ENCODE data around the gene ZNF33B. TPM values are rescaled to one million over a fixed set of nuclear protein-coding genes. Genes with fewer than 3 reads are reported as not detected.
"Not testable (repeated sequence)": the region's sequence is repeated elsewhere in the genome, so short reads cannot be mapped to it uniquely, and the experiment has no call there.

Gene ZNF33B
- polyA plus RNA-seq (ENCODE audit: insufficient read length in 3 of 3), result 10 to 100 TPM; 46.9 to 51.9 (median 49.6) TPM

DNA sequence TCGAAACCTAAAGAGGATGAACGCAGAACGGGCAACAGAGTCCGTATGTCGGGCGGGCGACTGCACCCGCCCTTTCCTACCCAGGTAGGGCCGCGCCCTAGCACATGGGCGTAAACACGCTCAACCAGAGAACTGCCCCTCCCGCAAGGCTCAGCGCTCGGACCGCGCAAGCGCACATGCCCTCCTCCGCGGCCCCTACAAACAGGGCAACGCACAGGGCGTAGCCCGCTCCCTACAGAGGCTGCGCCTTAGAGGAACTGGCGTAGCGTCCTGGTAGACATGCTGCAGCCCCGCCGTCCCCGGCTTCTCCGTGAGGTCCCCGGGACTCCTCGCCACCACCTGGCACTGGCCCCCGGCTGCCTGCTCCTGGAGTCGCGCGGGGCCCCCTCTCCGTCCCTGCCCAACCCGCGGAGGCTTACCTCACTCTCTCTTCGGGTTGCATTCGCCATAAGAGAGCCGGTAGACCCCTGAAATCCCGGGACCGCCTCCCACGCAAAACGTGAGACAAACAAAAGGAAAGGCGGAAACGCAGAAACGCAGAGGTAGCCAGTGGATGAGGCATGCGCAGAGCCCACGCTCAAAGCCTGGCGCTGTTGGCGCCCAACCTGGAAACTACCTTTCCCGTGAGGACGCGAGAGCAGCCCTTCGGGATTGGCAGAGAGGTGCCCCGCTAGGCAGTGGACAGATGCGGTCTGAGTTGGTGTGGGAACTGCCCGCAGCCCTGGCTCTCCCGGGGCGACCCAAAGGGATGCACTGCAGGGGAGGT is at the start of gene ZNF33B:
ZNF33B (minus strand) TSS at position 516 of the 766 bp plus-strand sequence. CDS start 1,642 bp downstream, outside the sequence.
- DNase-seq (ENCODE audit: low read depth in 3 of 3, low spot score in 2 of 3), result peak; percentile 81 to 88 (median 86)

- DNase-seq (ENCODE audit: low read depth in 3 of 3, low spot score in 2 of 3), result no peak
Measured at GRCh38 chr10:42684517-42684916, 46.1 kb upstream of the ZNF33B start.

GRCh38 chr10:42680267-42680666 is 41.9 kb upstream of the ZNF33B start:
- no peak for DNase-seq (ENCODE audit: low read depth in 3 of 3, low spot score in 2 of 3)

- not testable (repeated sequence) for DNase-seq (ENCODE audit: low read depth in 3 of 3, low spot score in 2 of 3)
Measured at GRCh38 chr10:42665181-42665979, 27.0 kb upstream of the ZNF33B start.

DNA sequence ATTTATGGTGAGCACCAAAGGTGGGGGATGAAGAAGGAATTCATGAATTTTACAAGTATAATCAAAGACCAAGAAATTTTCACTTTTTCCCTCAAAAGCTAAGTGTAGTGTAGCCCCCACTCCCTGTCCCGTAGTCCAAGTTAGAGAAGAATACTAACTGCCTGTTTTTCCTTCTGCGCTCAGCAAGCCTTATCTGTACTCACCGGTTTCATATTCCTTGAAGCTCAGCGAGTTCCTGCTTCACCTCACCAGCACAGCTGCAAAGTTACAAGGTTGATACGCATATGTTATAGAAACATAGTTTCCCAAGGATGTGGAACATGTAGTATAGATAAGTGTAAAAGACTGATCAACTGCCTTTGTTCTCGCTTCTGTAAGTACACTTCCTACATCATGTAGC is 16.0 kb upstream of the ZNF33B start:
- no peak for DNase-seq (ENCODE audit: low read depth in 3 of 3, low spot score in 2 of 3)

DNA sequence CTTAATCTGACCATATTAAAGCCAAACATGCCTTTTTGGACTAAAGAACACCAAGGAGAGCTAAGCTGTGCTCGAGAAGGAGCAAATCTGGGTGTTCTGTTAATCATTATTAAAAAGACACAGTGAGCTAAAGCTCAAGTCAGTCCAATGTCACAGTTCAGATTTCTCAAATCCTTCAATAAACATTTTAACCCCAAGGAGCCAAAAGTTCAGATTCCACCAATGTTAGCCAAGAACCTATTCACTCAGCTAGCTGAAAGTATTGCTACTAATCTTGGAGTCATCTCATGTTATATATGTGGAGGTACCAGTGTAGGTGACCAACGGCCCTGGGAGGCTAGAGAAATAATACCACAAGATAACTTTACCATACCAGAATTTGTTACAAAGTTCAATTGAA is 14.5 kb upstream of the ZNF33B start:
- no peak for DNase-seq (ENCODE audit: low read depth in 3 of 3, low spot score in 2 of 3)

GRCh38 chr10:42650374-42650773 is 12.0 kb upstream of the ZNF33B start:
- no peak for DNase-seq (ENCODE audit: low read depth in 3 of 3, low spot score in 2 of 3)

DNA sequence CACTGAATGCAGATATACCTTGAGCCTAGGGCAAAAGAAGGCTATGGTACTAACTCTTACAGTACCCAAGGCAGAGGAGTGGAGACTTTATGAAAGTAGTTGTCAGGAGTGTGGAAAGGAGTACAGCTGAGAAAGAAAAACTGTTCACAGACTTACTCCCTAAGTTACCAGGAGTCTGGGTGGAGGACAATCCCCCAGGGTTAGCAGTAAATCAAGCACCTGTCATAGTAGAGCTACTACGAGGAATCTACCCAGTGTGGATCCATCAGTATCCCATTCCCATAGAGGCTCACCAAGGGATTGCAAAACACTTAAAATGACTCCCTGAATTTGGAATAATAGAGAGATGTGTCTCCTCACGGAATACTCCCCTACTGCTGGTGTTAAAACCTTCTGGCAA is 10.1 kb upstream of the ZNF33B start:
- DNase-seq (ENCODE audit: low read depth in 3 of 3, low spot score in 2 of 3), result no peak

DNA sequence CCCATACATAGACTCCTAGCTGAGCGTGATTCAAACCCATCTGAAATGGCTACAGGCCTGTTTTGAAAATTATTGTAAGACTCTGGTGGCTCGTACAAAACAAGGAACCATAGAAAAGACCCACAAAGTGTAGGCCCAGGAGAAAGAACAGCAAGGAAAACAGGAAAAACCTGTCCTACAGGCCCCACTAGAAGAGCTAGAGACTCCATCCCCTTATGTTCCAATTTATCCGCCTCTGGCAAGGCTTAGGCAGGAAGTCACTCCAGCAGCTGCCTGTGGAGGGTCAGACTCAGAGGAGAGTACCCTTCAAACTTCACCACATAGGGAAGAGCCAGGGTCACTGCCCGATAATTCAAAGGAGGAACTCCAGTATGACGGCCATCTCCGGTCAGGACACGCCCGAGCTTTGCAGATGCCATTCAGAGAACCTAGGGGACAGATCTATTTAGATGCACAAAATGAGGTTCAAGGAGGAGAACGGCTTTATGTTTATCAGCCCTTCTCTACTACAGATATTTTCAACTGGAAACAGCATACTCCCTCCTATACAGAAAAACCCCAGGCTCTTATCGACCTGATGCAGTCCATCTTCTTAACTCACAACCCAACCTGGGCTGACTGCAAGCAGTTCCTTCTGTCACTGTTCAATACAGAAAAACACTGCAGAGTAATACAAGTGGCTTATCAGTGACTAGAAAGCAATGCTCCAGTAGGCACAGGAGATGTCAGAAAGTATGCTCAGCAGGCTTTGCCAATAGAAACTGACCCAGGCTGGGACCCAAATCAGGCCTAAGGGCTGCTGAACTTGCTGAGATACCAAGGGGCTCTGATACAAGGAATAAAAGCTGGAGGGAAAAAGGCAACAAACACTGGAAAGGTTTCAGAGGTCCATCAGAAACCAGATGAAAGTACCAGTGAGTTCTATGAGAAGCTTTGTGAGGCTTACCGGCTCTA is 8.6 kb upstream of the ZNF33B start:
- no peak for DNase-seq (ENCODE audit: low read depth in 3 of 3, low spot score in 2 of 3)

- no peak for DNase-seq (ENCODE audit: low read depth in 3 of 3, low spot score in 2 of 3)
Measured at GRCh38 chr10:42646214-42646613, 7.8 kb upstream of the ZNF33B start.

DNA sequence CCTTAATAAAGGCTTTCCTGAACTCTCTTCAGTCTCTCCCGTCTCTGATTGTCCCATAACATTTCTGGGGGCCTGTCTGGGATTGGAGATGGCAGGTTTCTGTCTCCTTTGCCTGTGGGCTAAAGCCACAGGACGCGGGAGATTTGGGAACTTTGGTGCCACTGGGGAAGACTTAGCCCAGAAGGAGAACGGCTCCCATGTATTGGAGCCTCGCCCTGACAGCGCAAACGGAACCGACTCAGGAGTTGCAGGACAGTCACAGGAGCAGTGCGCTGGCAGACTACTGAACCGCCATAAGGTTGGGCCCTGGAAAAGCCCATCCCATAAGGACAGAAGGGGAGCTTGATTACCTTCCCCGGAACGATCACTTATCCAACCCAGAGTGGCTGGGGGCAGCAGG is 7.1 kb upstream of the ZNF33B start:
- DNase-seq (ENCODE audit: low read depth in 3 of 3, low spot score in 2 of 3), result no peak

DNA sequence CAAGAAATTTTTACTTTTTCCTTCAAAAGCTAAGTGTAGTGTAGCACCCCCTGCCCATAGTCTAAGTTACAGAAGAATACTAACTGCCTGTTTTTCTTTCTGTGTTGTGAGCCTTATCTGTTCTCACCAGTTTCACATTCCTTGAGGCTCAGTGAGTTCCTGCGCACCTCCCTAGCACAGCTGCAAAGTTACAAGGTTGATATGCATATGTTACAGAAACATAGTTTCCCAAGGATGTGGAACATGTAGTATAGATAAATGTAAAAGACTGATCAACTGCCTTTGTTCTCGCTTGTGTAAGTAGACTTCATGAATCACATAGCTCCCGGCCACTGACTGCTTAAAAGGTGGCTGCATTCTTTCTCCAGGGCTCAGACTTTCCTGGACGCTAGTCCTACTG is 6.7 kb upstream of the ZNF33B start:
- DNase-seq (ENCODE audit: low read depth in 3 of 3, low spot score in 2 of 3), result no peak

GRCh38 chr10:42640610-42641229 is 2.4 kb upstream of the ZNF33B start:
- no peak for DNase-seq (ENCODE audit: low read depth in 3 of 3, low spot score in 2 of 3)

- DNase-seq (ENCODE audit: low read depth in 3 of 3, low spot score in 2 of 3), result no peak
Measured at GRCh38 chr10:42638821-42639270, 476 bp upstream of the ZNF33B start.

GRCh38 chr10:42637648-42638054 is 719 bp downstream of the ZNF33B start:
- DNase-seq (ENCODE audit: low read depth in 3 of 3, low spot score in 2 of 3), result no peak

DNA sequence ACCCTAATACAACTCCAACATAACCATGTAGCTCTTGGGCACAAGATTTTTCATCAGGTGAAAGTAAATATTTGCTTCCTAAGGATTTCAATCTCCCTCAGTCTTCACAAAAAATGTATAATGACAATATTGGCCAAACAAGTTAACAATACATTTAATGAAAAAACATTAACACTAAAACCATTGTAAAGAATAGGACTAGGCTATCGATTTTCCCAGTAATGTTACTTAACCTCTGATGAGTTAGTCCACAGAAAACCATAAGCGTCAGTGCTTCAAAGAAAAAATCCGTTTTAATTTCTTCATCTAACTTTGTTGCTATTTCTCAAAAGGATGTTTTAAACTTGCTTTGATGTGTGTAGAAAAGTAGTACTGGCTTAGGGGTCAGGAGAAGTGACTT is 1.2 kb downstream of the ZNF33B start:
- no peak for DNase-seq (ENCODE audit: low read depth in 3 of 3, low spot score in 2 of 3)

DNA sequence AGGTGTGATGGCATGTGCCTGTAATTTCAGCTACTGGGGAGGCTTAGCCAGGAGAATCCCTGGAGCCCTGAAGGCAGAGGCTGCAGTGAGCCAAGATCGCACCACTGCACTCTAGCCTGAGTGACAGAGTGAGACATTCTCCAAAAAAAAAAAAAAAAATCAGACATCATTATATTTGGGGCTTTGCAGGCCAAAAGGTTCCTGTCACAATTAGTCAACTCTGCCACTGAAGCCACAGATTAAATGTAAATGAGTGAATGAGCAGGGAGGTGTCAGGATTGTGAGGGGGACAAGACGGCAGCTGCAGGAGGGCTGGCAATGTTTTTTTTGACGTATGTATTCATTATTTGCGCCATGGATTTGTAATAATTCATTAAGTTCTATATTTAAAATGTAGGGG is 3.3 kb downstream of the ZNF33B start:
- DNase-seq (ENCODE audit: low read depth in 3 of 3, low spot score in 2 of 3), result no peak

GRCh38 chr10:42632564-42632963 is 5.8 kb downstream of the ZNF33B start:
- no peak for DNase-seq (ENCODE audit: low read depth in 3 of 3, low spot score in 2 of 3)

- DNase-seq (ENCODE audit: low read depth in 3 of 3, low spot score in 2 of 3), result no peak
Measured at GRCh38 chr10:42630537-42631134, 7.7 kb downstream of the ZNF33B start.

GRCh38 chr10:42623929-42624328 is 14.4 kb downstream of the ZNF33B start:
- DNase-seq (ENCODE audit: low read depth in 3 of 3, low spot score in 2 of 3), result no peak
